ENCODE data around the gene FOXC1.

Gene FOXC1

DNA sequence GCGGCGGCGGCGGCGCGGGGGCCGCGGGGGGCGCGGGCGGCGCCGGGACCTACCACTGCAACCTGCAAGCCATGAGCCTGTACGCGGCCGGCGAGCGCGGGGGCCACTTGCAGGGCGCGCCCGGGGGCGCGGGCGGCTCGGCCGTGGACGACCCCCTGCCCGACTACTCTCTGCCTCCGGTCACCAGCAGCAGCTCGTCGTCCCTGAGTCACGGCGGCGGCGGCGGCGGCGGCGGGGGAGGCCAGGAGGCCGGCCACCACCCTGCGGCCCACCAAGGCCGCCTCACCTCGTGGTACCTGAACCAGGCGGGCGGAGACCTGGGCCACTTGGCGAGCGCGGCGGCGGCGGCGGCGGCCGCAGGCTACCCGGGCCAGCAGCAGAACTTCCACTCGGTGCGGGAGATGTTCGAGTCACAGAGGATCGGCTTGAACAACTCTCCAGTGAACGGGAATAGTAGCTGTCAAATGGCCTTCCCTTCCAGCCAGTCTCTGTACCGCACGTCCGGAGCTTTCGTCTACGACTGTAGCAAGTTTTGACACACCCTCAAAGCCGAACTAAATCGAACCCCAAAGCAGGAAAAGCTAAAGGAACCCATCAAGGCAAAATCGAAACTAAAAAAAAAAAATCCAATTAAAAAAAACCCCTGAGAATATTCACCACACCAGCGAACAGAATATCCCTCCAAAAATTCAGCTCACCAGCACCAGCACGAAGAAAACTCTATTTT, 2.0 kb downstream of the FOXC1 start:
- no peak for DNase-seq (ENCODE audit: low read depth in 3 of 3, low spot score in 1 of 3)

DNA sequence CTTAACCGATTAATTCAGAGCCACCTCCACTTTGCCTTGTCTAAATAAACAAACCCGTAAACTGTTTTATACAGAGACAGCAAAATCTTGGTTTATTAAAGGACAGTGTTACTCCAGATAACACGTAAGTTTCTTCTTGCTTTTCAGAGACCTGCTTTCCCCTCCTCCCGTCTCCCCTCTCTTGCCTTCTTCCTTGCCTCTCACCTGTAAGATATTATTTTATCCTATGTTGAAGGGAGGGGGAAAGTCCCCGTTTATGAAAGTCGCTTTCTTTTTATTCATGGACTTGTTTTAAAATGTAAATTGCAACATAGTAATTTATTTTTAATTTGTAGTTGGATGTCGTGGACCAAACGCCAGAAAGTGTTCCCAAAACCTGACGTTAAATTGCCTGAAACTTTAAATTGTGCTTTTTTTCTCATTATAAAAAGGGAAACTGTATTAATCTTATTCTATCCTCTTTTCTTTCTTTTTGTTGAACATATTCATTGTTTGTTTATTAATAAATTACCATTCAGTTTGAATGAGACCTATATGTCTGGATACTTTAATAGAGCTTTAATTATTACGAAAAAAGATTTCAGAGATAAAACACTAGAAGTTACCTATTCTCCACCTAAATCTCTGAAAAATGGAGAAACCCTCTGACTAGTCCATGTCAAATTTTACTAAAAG, 2.7 kb downstream of the FOXC1 start:
- DNase-seq (ENCODE audit: low read depth in 3 of 3, low spot score in 1 of 3) = no peak

DNA sequence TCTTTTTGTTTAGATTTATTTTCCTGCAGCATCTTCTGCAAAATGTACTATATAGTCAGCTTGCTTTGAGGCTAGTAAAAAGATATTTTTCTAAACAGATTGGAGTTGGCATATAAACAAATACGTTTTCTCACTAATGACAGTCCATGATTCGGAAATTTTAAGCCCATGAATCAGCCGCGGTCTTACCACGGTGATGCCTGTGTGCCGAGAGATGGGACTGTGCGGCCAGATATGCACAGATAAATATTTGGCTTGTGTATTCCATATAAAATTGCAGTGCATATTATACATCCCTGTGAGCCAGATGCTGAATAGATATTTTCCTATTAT, 3.2 kb downstream of the FOXC1 start:
- DNase-seq (ENCODE audit: low read depth in 3 of 3, low spot score in 1 of 3) = no peak

DNA sequence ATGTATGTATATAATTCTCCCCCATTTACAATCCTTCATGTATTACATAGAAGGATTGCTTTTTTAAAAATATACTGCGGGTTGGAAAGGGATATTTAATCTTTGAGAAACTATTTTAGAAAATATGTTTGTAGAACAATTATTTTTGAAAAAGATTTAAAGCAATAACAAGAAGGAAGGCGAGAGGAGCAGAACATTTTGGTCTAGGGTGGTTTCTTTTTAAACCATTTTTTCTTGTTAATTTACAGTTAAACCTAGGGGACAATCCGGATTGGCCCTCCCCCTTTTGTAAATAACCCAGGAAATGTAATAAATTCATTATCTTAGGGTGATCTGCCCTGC, 3.6 kb downstream of the FOXC1 start:
- no peak for DNase-seq (ENCODE audit: low read depth in 3 of 3, low spot score in 1 of 3)

DNA sequence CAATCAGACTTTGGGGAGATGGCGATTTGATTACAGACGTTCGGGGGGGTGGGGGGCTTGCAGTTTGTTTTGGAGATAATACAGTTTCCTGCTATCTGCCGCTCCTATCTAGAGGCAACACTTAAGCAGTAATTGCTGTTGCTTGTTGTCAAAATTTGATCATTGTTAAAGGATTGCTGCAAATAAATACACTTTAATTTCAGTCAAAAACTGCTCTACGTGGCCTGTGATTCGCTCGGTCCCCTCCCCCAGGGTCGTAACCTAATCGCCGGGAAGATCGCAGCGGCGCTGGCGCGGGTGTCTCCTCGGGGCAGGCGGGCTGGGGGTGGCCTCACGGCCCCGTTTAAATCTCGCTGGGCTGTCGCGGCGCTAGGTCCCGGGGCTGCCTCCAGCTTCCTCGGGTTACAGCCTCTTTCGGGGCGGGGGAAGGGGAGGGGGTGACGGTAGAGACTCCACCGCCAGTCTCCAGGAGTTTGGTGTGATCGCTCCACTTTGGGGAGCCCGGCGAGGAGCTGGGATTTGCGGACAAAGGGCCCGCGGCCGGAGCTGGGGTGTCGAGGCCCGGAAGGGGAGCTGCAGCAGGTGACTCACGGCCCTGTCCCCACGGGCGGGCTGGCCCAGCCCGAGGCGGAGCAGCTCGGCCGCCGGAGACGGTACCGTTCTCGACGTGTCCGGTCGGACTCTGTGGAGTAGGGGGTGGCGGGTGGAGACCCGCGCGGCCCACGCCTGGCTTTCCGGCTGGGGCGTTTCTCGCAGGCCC, 4.2 kb downstream of the FOXC1 start:
- no peak for DNase-seq (ENCODE audit: low read depth in 3 of 3, low spot score in 1 of 3)

DNA sequence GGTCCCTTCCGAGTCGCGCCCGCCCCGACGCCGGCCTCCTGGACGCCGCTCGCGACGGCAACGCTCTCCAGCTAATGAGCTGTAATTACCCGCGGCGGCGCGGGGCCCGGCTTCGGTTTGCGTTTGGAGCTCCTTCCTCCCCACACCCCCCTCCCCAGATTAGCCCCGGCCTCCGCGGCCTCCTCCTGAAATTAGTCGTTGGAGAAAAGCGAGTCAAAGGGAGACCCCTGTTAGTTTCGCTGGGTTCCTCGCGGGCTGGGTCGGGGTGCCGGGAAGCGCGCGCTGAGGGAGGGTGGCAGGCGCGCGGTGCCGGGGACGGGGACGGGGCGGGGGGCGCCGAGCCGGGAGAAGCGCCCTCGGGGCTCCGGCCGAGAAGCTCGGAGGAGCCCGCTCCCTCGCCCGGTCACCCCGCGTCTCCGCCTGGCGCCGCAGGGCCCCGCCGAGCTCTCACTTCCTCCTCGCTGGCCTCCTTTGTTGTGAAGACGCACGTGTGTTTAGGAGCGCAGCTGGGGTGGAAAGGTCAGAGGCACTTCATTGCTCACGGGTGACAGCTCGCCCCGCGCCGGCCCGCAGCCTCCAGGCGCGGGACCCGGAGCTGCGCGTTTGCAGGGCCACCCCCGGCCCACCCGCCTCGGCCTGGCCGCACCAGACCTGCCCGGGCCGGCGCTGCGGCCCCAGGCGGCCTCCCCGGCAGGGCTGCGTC, 4.9 kb downstream of the FOXC1 start:
- DNase-seq (ENCODE audit: low read depth in 3 of 3, low spot score in 1 of 3) = no peak

DNA sequence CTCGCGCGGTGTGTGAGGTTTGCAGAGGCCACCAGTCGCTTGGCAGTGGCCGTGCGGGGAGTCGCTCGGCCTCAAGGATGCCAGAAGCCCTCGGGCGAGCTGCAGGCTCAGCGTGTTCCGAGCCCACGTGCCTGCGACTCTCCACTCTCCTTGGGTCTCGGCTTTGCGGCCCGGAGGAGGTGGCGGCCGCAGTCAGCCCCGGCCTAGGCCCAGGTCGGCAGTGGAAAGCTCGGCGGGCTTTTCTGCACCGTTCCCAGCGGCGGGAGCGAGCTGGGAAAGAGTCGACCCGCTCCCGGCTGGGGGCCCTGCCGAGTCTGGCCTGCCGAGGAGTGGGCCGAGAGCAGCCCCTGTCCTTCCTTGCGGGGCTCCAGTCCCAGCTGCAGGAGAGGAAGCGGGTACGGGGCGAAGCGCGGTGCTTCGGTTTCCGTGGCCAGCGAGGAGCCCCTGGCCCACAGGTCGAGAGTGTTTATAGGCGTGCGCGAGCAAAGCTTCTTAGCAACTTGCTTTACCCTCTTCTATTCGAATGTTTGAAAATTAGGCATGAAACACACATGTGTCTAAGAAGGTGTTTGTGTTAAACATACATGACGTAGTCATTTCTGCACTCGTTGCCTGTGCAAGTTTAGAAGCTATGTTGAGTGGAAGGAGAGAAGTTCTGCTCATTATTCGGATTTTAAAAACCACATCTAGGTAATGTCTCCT, 5.6 kb downstream of the FOXC1 start:
- no peak for DNase-seq (ENCODE audit: low read depth in 3 of 3, low spot score in 1 of 3)

DNA sequence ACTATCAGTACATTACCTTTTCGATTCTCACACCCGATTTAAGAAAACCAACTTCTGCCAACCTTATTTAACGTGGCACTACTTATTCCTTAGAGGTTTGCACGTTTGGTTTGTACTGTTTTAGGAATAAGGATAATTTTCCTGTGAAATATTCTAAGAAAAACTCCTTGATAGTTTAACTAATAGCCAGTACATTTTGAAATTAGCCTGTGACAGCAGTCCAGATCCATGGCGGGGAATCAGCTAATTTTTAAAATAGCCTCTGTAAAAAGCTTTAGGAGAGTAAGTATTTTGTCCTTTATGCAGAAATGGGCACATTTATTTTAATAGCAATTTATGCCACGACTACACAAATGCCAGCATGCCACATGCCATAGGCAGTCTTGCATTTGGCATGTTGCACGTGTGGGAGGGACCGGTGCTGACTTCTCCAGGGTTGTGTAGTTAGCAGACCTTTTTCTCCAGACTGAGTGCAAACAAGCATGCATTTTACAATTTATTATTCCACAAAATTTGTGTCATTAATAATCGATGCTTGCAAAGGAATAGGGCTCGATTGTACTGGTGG, 6.2 kb downstream of the FOXC1 start:
- DNase-seq (ENCODE audit: low read depth in 3 of 3, low spot score in 1 of 3) = no peak

DNA sequence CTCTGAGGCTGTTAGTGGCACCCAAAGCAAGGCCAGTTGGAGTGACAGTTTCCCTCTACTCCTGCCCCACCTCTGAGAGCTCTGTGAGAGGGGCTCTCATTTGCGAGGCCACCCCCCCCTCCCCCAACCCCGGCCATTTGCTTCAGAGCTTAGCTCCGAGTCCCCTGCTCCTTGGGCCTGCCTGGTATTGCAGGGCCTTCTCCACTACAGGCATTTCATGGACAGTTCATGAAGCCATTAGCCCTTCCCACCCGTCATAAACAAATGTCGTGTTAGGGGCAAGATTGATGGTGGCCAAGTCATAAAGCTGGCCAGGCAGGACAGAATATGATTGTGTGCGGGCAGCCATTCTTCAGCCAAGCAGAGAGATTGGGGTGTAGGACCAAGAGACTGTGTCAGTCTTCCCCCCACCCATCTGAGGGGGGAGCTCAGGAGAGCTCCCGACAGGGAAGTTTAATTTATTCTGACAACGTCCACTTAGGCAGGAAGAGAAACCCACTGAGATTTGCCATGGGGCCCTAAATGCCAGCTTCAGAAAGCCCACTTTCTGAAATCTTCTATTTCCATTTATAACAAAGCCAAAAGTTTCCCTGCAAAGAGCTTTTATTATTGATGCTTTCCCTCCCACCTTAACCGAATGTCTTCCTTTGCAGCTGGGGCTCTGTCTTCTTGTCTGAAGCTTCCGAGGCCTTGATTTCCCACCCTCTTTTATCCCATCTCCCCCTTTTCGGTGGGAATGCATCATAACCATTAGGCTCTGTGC, 7.2 kb downstream of the FOXC1 start:
- no peak for DNase-seq (ENCODE audit: low read depth in 3 of 3, low spot score in 1 of 3)

DNA sequence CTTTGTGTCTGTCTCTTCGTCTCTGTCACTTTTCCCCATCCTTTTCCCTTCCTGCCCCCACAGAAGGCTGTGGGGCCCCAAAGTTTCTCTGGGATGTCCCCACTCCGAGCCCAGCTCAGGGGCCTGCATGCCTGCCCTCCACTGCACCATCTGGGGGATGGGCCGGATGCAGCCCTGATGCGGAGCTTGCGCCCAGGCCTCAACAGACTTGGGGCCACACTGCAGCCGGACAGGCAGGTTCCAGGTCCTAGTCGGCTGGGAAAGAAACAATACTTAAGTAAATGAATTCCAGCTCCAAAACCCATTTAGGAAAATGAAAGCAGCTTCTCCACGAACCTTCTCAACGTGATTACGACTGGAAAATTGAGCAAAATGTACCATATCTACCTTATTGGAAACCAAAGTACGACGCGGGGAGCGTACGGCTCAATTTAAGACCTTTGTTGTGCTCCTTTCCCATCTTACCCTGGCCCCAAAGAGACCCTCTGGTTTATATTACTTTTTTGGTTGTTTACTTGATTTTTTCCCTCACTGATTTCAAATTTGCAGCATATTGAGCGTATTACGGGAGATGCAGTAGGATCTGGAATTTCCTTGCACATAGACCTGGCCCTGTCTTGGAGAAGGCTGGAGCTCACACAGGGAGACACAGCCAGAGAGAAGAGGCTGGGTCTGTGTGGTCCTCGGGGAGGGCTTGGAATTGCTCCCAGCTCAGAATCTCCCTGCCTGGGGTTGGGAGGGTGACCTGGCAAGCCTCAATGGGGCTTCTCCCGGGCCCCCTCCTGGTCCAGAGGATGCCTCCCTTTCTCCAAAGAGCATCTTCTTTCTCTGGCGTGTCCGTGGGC, 8.0 kb downstream of the FOXC1 start:
- no peak for DNase-seq (ENCODE audit: low read depth in 3 of 3, low spot score in 1 of 3)

DNA sequence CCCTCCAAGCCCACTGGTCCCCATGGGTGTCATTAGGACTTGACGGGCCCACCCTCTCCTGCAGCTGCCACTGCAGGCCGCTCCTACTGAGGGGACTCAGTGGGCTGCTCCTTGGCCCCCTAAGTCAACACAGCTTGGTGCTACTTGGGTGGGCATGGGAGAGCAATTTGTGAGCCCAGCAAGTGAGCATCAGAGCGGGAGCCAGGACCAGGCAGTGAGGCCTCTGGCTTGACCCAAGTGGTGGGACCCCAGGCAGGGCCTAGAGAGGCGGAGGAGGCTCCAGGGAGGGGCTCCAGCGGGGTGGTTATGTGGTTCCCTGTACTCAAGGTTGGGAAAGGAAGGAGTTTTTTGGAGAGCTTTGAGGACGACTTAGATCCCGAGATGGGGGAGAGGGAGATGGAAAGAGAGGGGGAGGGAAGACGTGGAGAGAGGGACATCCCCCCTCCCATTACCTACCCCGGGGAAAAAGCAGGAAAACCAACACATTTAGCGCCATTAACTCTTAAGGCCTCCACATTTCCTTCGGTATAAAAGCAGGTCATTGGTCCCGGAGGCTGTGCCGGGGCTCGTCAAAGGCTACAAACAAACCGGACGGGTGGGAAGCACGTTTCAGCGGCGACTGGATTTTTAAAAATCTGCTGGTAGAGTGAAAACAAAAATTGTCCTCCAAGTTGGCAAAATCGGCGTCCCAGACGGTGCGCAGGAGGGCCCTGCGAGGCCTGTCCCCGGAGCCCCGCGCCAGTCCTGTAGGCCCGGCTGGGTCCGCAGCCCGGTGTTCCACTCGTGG, 8.8 kb downstream of the FOXC1 start:
- no peak for DNase-seq (ENCODE audit: low read depth in 3 of 3, low spot score in 1 of 3)

DNA sequence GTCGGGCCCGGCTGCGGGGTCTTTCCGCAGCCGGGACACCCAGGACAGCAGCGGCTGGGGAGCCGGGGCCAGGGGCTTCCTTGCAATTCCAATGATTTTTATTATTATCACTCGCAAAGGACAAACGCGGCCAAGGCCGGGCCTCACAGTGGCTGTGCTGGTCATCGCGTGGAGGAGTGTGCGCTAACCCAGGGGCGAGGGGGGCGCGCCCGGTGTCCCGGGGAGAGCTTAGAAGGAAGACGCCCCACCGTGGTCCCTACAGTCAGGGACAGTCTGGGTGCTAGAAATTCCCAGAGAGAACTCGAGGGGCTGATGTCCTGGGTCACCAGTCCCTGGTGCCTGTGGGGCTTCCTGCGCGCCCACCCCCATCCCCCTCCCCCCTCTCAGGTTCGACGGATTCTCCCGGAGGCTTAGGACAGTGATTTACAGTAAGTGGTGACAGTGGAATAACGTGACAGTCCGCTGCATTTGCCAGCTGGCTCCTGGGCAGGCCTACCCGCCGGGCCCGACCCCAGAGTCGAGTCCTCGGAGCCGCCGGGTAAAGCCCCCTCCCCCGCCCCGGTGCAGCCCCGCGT, 9.5 kb downstream of the FOXC1 start:
- DNase-seq (ENCODE audit: low read depth in 3 of 3, low spot score in 1 of 3) = no peak

DNA sequence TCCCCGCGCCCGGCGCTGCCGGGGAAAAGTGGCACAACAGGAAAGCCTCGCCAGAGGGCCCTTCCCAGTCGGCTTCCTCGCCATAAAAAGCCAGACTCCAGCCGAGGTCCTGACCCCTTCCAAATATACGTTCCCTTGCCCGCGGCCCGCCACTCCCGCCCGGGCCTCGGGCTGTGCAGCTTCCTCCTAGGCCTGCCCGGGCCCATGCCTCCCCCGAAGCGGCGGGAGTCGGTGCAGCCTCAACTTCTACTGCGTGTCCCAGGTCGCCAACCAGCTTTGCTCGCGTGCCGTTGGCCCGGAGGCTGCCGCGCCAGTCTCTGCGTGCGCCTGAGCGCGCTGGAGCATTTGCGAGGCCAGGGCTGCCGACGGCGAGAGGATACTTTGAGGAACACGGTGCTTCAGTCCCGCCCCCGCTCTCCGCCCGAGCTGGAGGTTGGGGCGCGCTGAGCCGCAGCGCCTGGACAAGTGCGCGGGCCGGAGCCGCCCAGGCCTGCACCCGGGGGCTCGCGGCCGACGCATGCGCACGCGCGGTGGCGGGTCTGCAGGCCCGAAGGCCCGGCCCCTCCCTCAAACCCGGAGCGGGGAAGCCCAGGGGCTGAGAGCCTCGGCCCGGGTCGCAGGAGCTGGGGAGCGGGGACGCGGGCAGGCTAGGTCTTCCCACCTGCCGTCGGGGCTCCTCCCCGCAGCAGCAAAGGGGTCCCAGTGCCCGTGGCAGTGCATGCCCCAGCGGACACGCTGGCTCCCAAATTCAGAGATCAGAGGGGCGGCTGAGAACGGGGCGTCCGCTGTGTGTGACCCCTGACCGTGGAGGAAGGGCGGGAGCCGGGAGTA, 10.2 kb downstream of the FOXC1 start:
- DNase-seq (ENCODE audit: low read depth in 3 of 3, low spot score in 1 of 3) = no peak

DNA sequence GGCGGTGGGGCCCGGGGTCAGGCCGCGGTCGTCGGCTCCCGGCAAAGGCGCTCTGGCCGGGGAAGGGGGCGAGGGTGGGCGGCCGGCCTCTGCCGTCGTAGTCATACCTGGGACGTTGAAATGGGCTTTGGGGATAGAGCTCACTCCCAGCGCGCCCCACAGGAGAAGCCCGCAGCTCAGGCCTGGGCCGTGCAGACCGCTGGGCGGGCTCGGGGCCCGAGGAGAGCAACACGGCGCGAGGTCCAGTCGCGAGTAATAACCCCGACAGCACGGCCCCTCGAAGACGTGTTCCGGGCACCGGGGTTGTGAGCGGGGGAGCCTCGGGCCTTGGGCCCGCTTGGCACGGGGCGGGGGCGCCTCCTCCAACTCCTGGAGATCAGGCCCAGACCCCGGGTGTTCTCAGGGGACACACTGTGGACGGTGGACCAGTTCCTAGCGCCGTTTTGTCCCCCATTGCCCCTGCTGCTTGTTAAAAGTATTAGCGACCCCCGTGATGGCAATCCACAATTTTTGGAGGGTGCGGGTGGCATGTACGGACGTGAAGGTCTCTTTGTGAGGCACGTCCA, 10.9 kb downstream of the FOXC1 start:
- DNase-seq (ENCODE audit: low read depth in 3 of 3, low spot score in 1 of 3) = no peak

DNA sequence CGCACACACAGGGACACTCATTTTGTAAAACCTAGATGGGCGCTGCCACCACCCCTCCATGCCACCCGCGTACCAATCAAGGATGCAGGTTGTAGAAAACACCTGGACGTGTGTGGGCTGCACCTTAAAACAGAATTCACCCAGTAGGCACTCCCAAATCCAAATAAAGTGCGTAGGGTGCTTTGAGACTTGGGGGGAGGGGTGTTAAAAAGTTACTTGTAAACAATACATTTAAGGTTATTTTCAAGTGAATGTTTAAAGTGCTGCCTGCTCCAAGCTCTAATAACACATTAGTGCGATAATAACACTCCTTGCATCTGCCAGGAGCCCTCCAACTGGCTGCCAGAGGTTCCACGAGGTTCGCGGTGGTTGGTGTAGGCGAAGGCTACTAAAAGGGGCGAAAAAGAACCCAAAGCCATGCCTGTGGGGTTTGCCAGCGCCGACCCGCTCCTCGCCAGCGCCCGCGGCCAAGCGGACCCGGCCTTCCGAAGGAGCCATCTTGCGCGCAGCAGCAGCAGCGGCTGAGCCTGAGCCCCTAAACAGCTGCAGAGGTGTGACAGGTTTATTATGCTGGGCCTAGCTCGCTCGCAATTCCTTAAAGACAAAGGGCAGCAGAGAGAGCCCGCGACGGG, 11.5 kb downstream of the FOXC1 start:
- DNase-seq (ENCODE audit: low read depth in 3 of 3, low spot score in 1 of 3) = no peak

DNA sequence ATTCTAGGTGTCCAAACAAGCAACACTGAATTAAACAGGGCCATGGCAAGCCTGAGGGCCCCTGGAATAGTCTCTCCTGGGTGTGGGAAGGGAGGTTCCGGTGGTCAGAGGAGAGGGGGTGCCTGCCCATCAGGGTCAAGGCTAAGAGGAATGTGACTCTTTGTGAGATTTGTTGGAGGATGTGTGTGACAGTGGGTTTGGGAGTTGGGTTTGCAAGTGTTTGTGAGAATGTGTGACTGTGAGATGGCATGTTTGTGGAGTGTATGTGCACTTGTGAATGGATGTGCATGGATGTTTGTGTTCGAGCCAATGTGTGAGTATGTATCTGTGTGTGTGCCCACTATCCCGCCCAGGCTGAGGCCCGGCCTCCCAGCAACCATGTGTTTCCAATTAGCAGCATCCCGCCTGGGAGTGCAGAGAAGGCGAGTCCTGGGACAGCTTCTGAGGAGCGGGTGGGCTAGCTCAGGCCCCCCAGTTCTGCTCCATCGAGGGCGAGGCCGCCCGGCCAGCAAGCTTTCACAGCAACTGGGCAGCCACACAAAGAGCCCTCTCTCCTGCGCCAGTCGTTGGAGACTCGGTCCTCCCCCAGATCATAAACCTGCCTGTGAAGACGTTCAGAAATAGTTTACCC, 12.6 kb downstream of the FOXC1 start:
- no peak for DNase-seq (ENCODE audit: low read depth in 3 of 3, low spot score in 1 of 3)

All from stimulated activated CD4-positive, alpha-beta T cell treated with anti-CD3 and anti-CD28 coated beads, TNF-alpha, amount 100 ng/mL, for 1 hour (primary cell).